PFSK-1 (cell line): ENCODE results near the gene TPT1.

Source experiments
- POLR2AphosphoS5 ChIP-seq: IDR thresholded peaks from 2 replicates; pipeline ENCODE4 v1.6.1; 2012; ENCODE audit warnings: low read depth, mild to moderate bottlenecking, control low read depth, low read length, moderate library complexity
- REST ChIP-seq, 2 experiments: IDR thresholded peaks; 2 replicates each; pipeline versions ENCODE4 v1.6.1 to v1.8.0; 2011 to 2012; ENCODE audit warnings: low read depth in 2 of 2, low read length in 2 of 2, control low read depth in 1 of 2, inconsistent platforms in 1 of 2, mild to moderate bottlenecking in 1 of 2, moderate library complexity in 1 of 2; ENCODE audit not compliant: insufficient read depth in 1 of 2
- SIN3A ChIP-seq: IDR thresholded peaks from 2 replicates; pipeline ENCODE4 v1.6.1; 2012; ENCODE audit warnings: mild to moderate bottlenecking, low read length, moderate library complexity, borderline replicate concordance; ENCODE audit not compliant: insufficient read depth

- TF ChIP-seq SIN3A (no peak), REST (IDR thresholded peaks at IDR 0.05; ENCODE audit: insufficient read depth in 1 of 2, low read depth in 2 of 2, low read length in 2 of 2) (0 out of 4 replicates have a peak, but pooled peaks of 1 of the 2 experiments have one; percentile 7), POLR2AphosphoS5 (peak; percentile 63)
Measured at GRCh38 chr13:45341034-45341798, at the start of gene TPT1.
